Measurements from ENCODE around the gene ACACB. TPM values are rescaled to one million over a fixed set of nuclear protein-coding genes. Genes with fewer than 3 reads are reported as not detected.

Gene ACACB
- total RNA-seq, 3 donors from 2014 or later (not counting 1 experiment from before 2014, with no cell fraction given), result 4.1 to 14.3 (median 8.4) TPM

GRCh38 chr12:109088818-109089217 is 27.6 kb upstream of the ACACB start:
- Histone ChIP-seq H3K36me3 (ENCODE audit: control insufficient read depth, insufficient read depth, low read length) (peaks cover 33% of the 10 kb centered on the region), H3K4me1 (ENCODE audit: control insufficient read depth, insufficient read depth, low read length) (peaks cover 21% of the 10 kb centered on the region), H3K27ac (ENCODE audit: low read length) (no peak overlapping the region), H3K9me3 (ENCODE audit: control insufficient read depth, insufficient read depth, low read length) (no peaks in the 10 kb centered on the region), H3K27me3 (ENCODE audit: control insufficient read depth, insufficient read depth, low read length) (no peaks in the 10 kb centered on the region), H3K4me3 (ENCODE audit: low read length) (no peak overlapping the region)
- Mint-ChIP-seq H3K4me1 (peaks cover 20 to 21% of the 10 kb centered on the region in 2 donors), H3K36me3 (no peaks in the 10 kb centered on the region), H3K9me3 (no peaks in the 10 kb centered on the region), H3K4me3 (no peak overlapping the region), H3K27me3 (ENCODE audit: low read depth in 2 of 2) (no peaks in the 10 kb centered on the region), H3K27ac (peak overlapping the region in 1 of 2 donors; percentile 11)
- ATAC-seq (no peak), DNase-seq (no peak)
- WGBS (ENCODE audit: insufficient coverage), result 96% methylated on average over 6 of the region's 6 CpGs
- intact Hi-C loops (cut with micrococcal nuclease), result no loop called here
- no peak for TF ChIP-seq CTCF (IDR thresholded peaks at IDR 0.05)

GRCh38 chr12:109089683-109090082 is 26.7 kb upstream of the ACACB start:
- peak overlapping the region in 1 of 2 donors; percentile 11 for H3K27ac Mint-ChIP-seq
- Histone ChIP-seq H3K36me3 (ENCODE audit: control insufficient read depth, insufficient read depth, low read length) (peaks cover 33% of the 10 kb centered on the region), H3K9me3 (ENCODE audit: control insufficient read depth, insufficient read depth, low read length) (no peaks in the 10 kb centered on the region), H3K27me3 (ENCODE audit: control insufficient read depth, insufficient read depth, low read length) (no peaks in the 10 kb centered on the region), H3K27ac (ENCODE audit: low read length) (no peak overlapping the region), H3K4me1 (ENCODE audit: control insufficient read depth, insufficient read depth, low read length) (peaks cover 23% of the 10 kb centered on the region), H3K4me3 (ENCODE audit: low read length) (no peak overlapping the region)
- TF ChIP-seq CTCF (IDR thresholded peaks at IDR 0.05), result no peak
- H3K4me1 Mint-ChIP-seq, result peaks cover 23 to 24% of the 10 kb centered on the region in 2 donors
- no peak overlapping the region for H3K4me3 Mint-ChIP-seq
- no peaks in the 10 kb centered on the region for H3K9me3 Mint-ChIP-seq
- no peaks in the 10 kb centered on the region for H3K36me3 Mint-ChIP-seq
- intact Hi-C loops (cut with micrococcal nuclease), result loop anchor here (5.0 to 10.0 kb wide), 2 partner anchors 265 to 357 kb away; partner anchors contain the start of gene CORO1C
- DNase-seq (no peak), ATAC-seq (no peak)
- H3K27me3 Mint-ChIP-seq (ENCODE audit: low read depth in 2 of 2), result no peaks in the 10 kb centered on the region
- WGBS (ENCODE audit: insufficient coverage), result 98% methylated on average over 6 of the region's 7 CpGs

- Mint-ChIP-seq H3K4me3 (peak overlapping the region; percentile 86), H3K4me1 (peaks cover 24 to 26% of the 10 kb centered on the region in 2 donors), H3K36me3 (no peaks in the 10 kb centered on the region), H3K27me3 (ENCODE audit: low read depth in 2 of 2) (no peaks in the 10 kb centered on the region), H3K9me3 (no peaks in the 10 kb centered on the region), H3K27ac (peak overlapping the region; percentile 90 to 93)
- intact Hi-C loops (cut with micrococcal nuclease), result loop anchor here (1.0 to 10.0 kb wide), 7 partner anchors 39 to 529 kb away; partner anchors contain the start of gene CORO1C
- Histone ChIP-seq H3K27ac (ENCODE audit: low read length) (peak overlapping the region; percentile 63), H3K4me1 (ENCODE audit: control insufficient read depth, insufficient read depth, low read length) (peaks cover 28% of the 10 kb centered on the region), H3K9me3 (ENCODE audit: control insufficient read depth, insufficient read depth, low read length) (no peaks in the 10 kb centered on the region), H3K4me3 (ENCODE audit: low read length) (peak overlapping the region; percentile 58), H3K36me3 (ENCODE audit: control insufficient read depth, insufficient read depth, low read length) (peaks cover 15% of the 10 kb centered on the region), H3K27me3 (ENCODE audit: control insufficient read depth, insufficient read depth, low read length) (no peaks in the 10 kb centered on the region)
- 53% methylated on average over 6 of the region's 6 CpGs for WGBS (ENCODE audit: insufficient coverage)
- no peak for ATAC-seq
- no peak for DNase-seq
- TF ChIP-seq CTCF (IDR thresholded peaks at IDR 0.05), result no peak
Observed at GRCh38 chr12:109092497-109093021, 23.8 kb upstream of the ACACB start.

Measured in natural killer cell (primary cell).